Smooth muscle cell (in vitro differentiated cells): ENCODE data around the gene DOLK. TPM values are rescaled to one million over a fixed set of nuclear protein-coding genes. Genes with fewer than 3 reads are reported as not detected.

ENCODE experiments used
- DNase-seq: peaks from one replicate; lab custom pipeline; 2025; ENCODE audit not compliant: unreplicated experiment; lab: John Stamatoyannopoulos, UW
- H2AFZ ChIP-seq: fragments of 200-600 bp; sonication (generic); 2 replicates; pipeline ENCODE4 v1.6.0; 2016; ENCODE audit warnings: antibody characterized with exemption, low read depth, mild to moderate bottlenecking
- H3F3A ChIP-seq: fragments of 200-600 bp; sonication (generic); 2 replicates; pipeline ENCODE4 v1.6.0; 2017; ENCODE audit warnings: antibody characterized with exemption, low read depth
- H3K27ac ChIP-seq: fragments of 200-600 bp; sonication (generic); 2 replicates; pipeline ENCODE4 v1.5.1; 2016; ENCODE audit warnings: low read depth, mild to moderate bottlenecking
- H3K27me3 ChIP-seq: fragments of 200-600 bp; sonication (generic); 2 replicates; pipeline ENCODE4 v1.6.1; 2016; ENCODE audit warnings: low read depth, mild to moderate bottlenecking
- H3K36me3 ChIP-seq: fragments of 200-600 bp; sonication (generic); 2 replicates; pipeline ENCODE4 v1.5.1; 2016; ENCODE audit warnings: low read depth
- H3K4me1 ChIP-seq: fragments of 200-600 bp; sonication (generic); 2 replicates; pipeline ENCODE4 v1.5.1; 2016; ENCODE audit warnings: low read depth
- H3K4me2 ChIP-seq: fragments of 200-600 bp; sonication (generic); 2 replicates; pipeline ENCODE4 v1.6.0; 2016; ENCODE audit warnings: mild to moderate bottlenecking
- H3K4me3 ChIP-seq: fragments of 200-600 bp; sonication (generic); 2 replicates; pipeline ENCODE4 v1.5.1; 2016; ENCODE audit warnings: mild to moderate bottlenecking
- H3K79me2 ChIP-seq: fragments of 200-600 bp; sonication (generic); 2 replicates; pipeline ENCODE4 v1.6.0; 2016; ENCODE audit warnings: low read depth, mild to moderate bottlenecking
- H3K9ac ChIP-seq: fragments of 200-600 bp; sonication (generic); 2 replicates; pipeline ENCODE4 v1.6.0; 2016; ENCODE audit warnings: low read depth
- H3K9me3 ChIP-seq: fragments of 200-600 bp; sonication (generic); replicated peaks from 2 replicates; pipeline ENCODE4 v1.5.1; 2016; ENCODE audit warnings: low read depth
- H4K20me1 ChIP-seq: fragments of 200-600 bp; sonication (generic); 2 replicates; pipeline ENCODE4 v1.6.0; 2016; ENCODE audit warnings: low read depth
- CTCF ChIP-seq: fragments of 200-600 bp; sonication (generic); IDR thresholded peaks from 2 replicates; pipeline ENCODE4 v1.5.1; 2017; ENCODE audit warnings: borderline replicate concordance, mild to moderate bottlenecking, antibody characterized with exemption; ENCODE audit not compliant: insufficient read depth, poor library complexity, severe bottlenecking
- WGBS: methylation state at CpG from one replicate; pipeline ENCODE4 v1.1.7; 2016; ENCODE audit warnings: low lambda C conversion rate; 5-methylcytosine and 5-hydroxymethylcytosine counted together
- polyA plus RNA-seq: library from polyadenylated mRNA; unstranded; fragments of >200 nt; fragmentation: Nextera tagmentation; extraction: Ambion mirVana; gene quantifications from 2 replicates; pipeline ENCODE4 v1.2.1, GENCODE V29; 2016
- total RNA-seq: library from RNA; depleted of rRNA; stranded (reverse); fragments of >200 nt; gene quantifications from 2 replicates; pipeline ENCODE4 v1.2.3, GENCODE V29; 2014

Gene DOLK
- total and polyA plus RNA-seq, 2 experiments from 2014 or later, result 14.1 to 31.3 TPM

- no peak for DNase-seq
- Histone ChIP-seq H2AFZ (no peak within 1 kb of the TSS), H3K27ac (peak within 1 kb of the TSS; percentile 70), H3K4me1 (peaks cover 10% of the 10 kb centered on the region), H3K4me2 (peak within 1 kb of the TSS; percentile 87), H3K79me2 (peaks cover 5% of the 10 kb centered on the region), H3F3A (peaks cover 4% of the 10 kb centered on the region), H4K20me1 (no peaks in the 10 kb centered on the region), H3K27me3 (no peaks in the 10 kb centered on the region), H3K36me3 (no peaks in the 10 kb centered on the region), H3K9ac (no peak within 1 kb of the TSS), H3K9me3 (no peaks in the 10 kb centered on the region), H3K4me3 (peak within 1 kb of the TSS; percentile 55)
- no peak for TF ChIP-seq CTCF
- 58% methylated on average over 13 of the region's 13 CpGs for WGBS
Measured at GRCh38 chr9:128920381-128921058, 26.9 kb downstream of the DOLK start, which contains the start of gene PHYHD1. PHYHD1 (plus strand) TSS chr9:128920982; CDS start chr9:128922324, 1,342 bp downstream.

GRCh38 chr9:128919402-128920089 lies 27.9 kb downstream of the DOLK start:
- no peaks in the 10 kb centered on the region for H3K36me3 ChIP-seq
- peak overlapping the region; percentile 51 for H3K4me2 ChIP-seq
- no peak overlapping the region for H3K4me3 ChIP-seq
- H2AFZ ChIP-seq, result no peak overlapping the region
- peak overlapping the region; percentile 13 for H3K27ac ChIP-seq
- peaks cover 6% of the 10 kb centered on the region for H4K20me1 ChIP-seq
- no peaks in the 10 kb centered on the region for H3K9me3 ChIP-seq
- no peak overlapping the region for H3K9ac ChIP-seq
- H3F3A ChIP-seq, result peaks cover 4% of the 10 kb centered on the region
- H3K79me2 ChIP-seq, result peaks cover 11% of the 10 kb centered on the region
- DNase-seq, result no peak
- TF ChIP-seq CTCF, result no peak
- H3K4me1 ChIP-seq, result peaks cover 10% of the 10 kb centered on the region
- no peaks in the 10 kb centered on the region for H3K27me3 ChIP-seq
- WGBS, result 59% methylated on average over 13 of the region's 14 CpGs

- no peaks in the 10 kb centered on the region for H3K36me3 ChIP-seq
- 70% methylated on average over 2 of the region's 2 CpGs for WGBS
- no peak overlapping the region for H3K4me3 ChIP-seq
- no peak overlapping the region for H3K9ac ChIP-seq
- H3K27me3 ChIP-seq, result no peaks in the 10 kb centered on the region
- H3K79me2 ChIP-seq, result peaks cover 15% of the 10 kb centered on the region
- peaks cover 9% of the 10 kb centered on the region for H4K20me1 ChIP-seq
- H3F3A ChIP-seq, result peaks cover 4% of the 10 kb centered on the region
- H3K9me3 ChIP-seq, result no peaks in the 10 kb centered on the region
- H2AFZ ChIP-seq, result no peak overlapping the region
- TF ChIP-seq CTCF, result no peak
- peak overlapping the region; percentile 8 for H3K27ac ChIP-seq
- H3K4me1 ChIP-seq, result peaks cover 10% of the 10 kb centered on the region
- no peak for DNase-seq
- no peak overlapping the region for H3K4me2 ChIP-seq
Measured at GRCh38 chr9:128918921-128919320, 28.5 kb downstream of the DOLK start.
